GM19035 (cell line): ENCODE measurements around the gene ZBTB2.
"Not testable (repeated sequence)": the region's sequence is repeated elsewhere in the genome, so short reads cannot be mapped to it uniquely, and the experiment has no call there.

Experiments
- ATAC-seq: cut with Tn5 transposase; IDR thresholded peaks from one replicate; pipeline ENCODE4 v1.9.1; 2021; ENCODE audit not compliant: unreplicated experiment

Gene ZBTB2

GRCh38 chr6:151403919-151404308, 12.6 kb upstream of the ZBTB2 start:
- no peak for ATAC-seq

- no peak for ATAC-seq
Measured at GRCh38 chr6:151402228-151402627, 10.9 kb upstream of the ZBTB2 start.

GRCh38 chr6:151400473-151400872, 9.1 kb upstream of the ZBTB2 start:
- no peak for ATAC-seq

- ATAC-seq = no peak
Measured at GRCh38 chr6:151399679-151400078, 8.3 kb upstream of the ZBTB2 start.

GRCh38 chr6:151393410-151393809, 2.1 kb upstream of the ZBTB2 start:
- no peak for ATAC-seq

- ATAC-seq = no peak
Measured at GRCh38 chr6:151392427-151392826, 1.1 kb upstream of the ZBTB2 start.

- peak; percentile 23 for ATAC-seq
Measured at GRCh38 chr6:151390851-151391470, 398 bp downstream of the ZBTB2 start.

GRCh38 chr6:151390276-151390850, 996 bp downstream of the ZBTB2 start:
- ATAC-seq = peak; percentile 71

GRCh38 chr6:151389618-151390275, 1.6 kb downstream of the ZBTB2 start:
- ATAC-seq = peak; percentile 57

GRCh38 chr6:151388997-151389617, 2.3 kb downstream of the ZBTB2 start:
- ATAC-seq = no peak

- ATAC-seq = no peak
Measured at GRCh38 chr6:151388236-151388635, 3.1 kb downstream of the ZBTB2 start.

GRCh38 chr6:151387175-151387970, 4.0 kb downstream of the ZBTB2 start:
- ATAC-seq = no peak

- no peak for ATAC-seq
Measured at GRCh38 chr6:151385177-151385576, 6.2 kb downstream of the ZBTB2 start.

- ATAC-seq = no peak
Measured at GRCh38 chr6:151384151-151384550, 7.2 kb downstream of the ZBTB2 start.

- ATAC-seq = not testable (repeated sequence)
Measured at GRCh38 chr6:151382631-151383030, 8.7 kb downstream of the ZBTB2 start.

GRCh38 chr6:151381722-151382121, 9.6 kb downstream of the ZBTB2 start:
- ATAC-seq = no peak

GRCh38 chr6:151380848-151381205, 10.5 kb downstream of the ZBTB2 start:
- ATAC-seq = no peak

- ATAC-seq = peak; percentile 59
Measured at GRCh38 chr6:151379933-151380847, 11.2 kb downstream of the ZBTB2 start.

- no peak for ATAC-seq
Measured at GRCh38 chr6:151377095-151377494, 14.3 kb downstream of the ZBTB2 start.

- no peak for ATAC-seq
Measured at GRCh38 chr6:151376440-151376839, 14.9 kb downstream of the ZBTB2 start.
